ENCODE data around the gene ITGB4. TPM values are rescaled to one million over a fixed set of nuclear protein-coding genes. Genes with fewer than 3 reads are reported as not detected.
A peak's percentile ranks its signal among the peaks of the same experiment; 100 is the strongest.

The ITGB4 gene
- total and polyA plus RNA-seq, 2 of the 13 experiments (the other 11 are each of a cell fraction or from before 2014, with no cell fraction given) = 6.9 to 14.5 TPM

DNA sequence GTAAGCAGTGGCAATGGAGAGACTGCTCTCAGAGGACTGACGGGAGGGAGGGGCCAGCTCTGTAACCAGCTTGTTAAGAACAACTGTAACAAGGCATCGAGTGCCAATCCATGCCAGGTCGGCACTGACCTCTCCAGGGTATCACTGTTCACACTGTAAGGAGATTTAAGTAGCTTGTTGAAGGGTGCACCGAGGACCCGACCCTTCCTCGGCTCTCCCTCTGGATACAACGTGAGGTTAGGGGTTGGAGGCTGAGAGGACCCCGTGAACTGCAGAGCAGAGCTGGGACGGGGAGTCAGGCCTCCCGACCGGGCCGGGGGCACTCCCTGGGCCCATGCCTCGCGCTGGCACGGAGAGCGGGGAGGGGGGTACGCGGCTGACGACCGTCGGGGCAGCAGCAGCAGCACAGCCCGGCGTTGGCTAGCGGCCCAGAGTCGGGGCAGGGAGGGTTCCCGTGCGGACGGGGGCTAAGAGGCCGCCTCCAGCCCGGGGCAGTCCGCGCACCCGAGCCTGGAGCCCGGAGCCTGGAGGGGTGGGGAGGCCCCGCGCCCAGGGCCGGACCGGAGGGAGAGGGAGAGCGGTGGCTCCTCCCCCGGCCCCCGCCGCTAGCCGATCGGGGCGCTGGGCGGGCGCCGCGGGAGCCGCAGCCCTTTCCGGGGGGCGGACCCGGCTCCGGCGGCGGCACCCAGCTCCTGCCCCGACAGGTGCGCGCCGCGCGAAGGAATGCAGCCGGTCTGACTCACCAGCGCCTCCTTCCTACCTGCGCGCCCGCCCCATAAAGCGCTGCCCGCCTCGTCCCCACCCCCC lies at the start of gene ITGB4 (continued):
- TF ChIP-seq ZNF224 (CRISPR knock-in tag; IDR thresholded peaks at IDR 0.05) (no peak), GATA4 (IDR thresholded peaks at IDR 0.05; ENCODE audit: borderline replicate concordance, low read depth) (no peak), MATR3 (CRISPR knock-in tag; IDR thresholded peaks at IDR 0.05) (0 out of 2 replicates have a peak, but pooled peaks have one; percentile 53), ZSCAN21 (CRISPR knock-in tag; IDR thresholded peaks at IDR 0.05; ENCODE audit: borderline replicate concordance) (no peak), NAIF1 (CRISPR knock-in tag; IDR thresholded peaks at IDR 0.05; ENCODE audit: borderline replicate concordance) (no peak), ZNF496 (CRISPR knock-in tag; IDR thresholded peaks at IDR 0.05; ENCODE audit: insufficient replicate concordance) (no peak), ADNP (CRISPR knock-in tag; IDR thresholded peaks at IDR 0.05) (no peak), ZNF772 (CRISPR knock-in tag; IDR thresholded peaks at IDR 0.05) (no peak; the same call in 1 of the 2 replicates), MAFK (conservative IDR thresholded peaks at IDR 0.05 in 1 of 2, IDR thresholded peaks at IDR 0.05 in 1 of 2; ENCODE audit: low read length in 2 of 2) (no peak)
- TF ChIP-seq, protein P1, sequence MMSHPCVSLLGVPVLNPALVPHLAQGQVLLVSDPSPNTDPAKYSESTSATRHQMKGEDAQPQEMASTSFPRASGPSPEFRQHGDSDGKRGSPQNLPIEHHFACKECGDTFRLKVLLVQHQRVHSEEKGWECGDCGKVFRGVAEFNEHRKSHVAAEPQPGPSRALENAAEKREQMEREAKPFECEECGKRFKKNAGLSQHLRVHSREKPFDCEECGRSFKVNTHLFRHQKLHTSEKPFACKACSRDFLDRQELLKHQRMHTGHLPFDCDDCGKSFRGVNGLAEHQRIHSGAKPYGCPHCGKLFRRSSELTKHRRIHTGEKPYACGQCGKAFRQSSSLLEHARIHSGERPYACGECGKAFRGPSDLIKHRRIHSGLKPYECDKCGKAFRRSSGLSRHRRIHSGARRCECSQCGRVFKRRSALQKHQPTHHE (CRISPR knock-in tag; IDR thresholded peaks at IDR 0.05; ENCODE audit: borderline replicate concordance) = no peak
- TF ChIP-seq, protein P2, sequence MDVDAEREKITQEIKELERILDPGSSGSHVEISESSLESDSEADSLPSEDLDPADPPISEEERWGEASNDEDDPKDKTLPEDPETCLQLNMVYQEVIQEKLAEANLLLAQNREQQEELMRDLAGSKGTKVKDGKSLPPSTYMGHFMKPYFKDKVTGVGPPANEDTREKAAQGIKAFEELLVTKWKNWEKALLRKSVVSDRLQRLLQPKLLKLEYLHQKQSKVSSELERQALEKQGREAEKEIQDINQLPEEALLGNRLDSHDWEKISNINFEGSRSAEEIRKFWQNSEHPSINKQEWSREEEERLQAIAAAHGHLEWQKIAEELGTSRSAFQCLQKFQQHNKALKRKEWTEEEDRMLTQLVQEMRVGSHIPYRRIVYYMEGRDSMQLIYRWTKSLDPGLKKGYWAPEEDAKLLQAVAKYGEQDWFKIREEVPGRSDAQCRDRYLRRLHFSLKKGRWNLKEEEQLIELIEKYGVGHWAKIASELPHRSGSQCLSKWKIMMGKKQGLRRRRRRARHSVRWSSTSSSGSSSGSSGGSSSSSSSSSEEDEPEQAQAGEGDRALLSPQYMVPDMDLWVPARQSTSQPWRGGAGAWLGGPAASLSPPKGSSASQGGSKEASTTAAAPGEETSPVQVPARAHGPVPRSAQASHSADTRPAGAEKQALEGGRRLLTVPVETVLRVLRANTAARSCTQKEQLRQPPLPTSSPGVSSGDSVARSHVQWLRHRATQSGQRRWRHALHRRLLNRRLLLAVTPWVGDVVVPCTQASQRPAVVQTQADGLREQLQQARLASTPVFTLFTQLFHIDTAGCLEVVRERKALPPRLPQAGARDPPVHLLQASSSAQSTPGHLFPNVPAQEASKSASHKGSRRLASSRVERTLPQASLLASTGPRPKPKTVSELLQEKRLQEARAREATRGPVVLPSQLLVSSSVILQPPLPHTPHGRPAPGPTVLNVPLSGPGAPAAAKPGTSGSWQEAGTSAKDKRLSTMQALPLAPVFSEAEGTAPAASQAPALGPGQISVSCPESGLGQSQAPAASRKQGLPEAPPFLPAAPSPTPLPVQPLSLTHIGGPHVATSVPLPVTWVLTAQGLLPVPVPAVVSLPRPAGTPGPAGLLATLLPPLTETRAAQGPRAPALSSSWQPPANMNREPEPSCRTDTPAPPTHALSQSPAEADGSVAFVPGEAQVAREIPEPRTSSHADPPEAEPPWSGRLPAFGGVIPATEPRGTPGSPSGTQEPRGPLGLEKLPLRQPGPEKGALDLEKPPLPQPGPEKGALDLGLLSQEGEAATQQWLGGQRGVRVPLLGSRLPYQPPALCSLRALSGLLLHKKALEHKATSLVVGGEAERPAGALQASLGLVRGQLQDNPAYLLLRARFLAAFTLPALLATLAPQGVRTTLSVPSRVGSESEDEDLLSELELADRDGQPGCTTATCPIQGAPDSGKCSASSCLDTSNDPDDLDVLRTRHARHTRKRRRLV (CRISPR knock-in tag; IDR thresholded peaks at IDR 0.05) = no peak
- TF ChIP-seq, protein P3, sequence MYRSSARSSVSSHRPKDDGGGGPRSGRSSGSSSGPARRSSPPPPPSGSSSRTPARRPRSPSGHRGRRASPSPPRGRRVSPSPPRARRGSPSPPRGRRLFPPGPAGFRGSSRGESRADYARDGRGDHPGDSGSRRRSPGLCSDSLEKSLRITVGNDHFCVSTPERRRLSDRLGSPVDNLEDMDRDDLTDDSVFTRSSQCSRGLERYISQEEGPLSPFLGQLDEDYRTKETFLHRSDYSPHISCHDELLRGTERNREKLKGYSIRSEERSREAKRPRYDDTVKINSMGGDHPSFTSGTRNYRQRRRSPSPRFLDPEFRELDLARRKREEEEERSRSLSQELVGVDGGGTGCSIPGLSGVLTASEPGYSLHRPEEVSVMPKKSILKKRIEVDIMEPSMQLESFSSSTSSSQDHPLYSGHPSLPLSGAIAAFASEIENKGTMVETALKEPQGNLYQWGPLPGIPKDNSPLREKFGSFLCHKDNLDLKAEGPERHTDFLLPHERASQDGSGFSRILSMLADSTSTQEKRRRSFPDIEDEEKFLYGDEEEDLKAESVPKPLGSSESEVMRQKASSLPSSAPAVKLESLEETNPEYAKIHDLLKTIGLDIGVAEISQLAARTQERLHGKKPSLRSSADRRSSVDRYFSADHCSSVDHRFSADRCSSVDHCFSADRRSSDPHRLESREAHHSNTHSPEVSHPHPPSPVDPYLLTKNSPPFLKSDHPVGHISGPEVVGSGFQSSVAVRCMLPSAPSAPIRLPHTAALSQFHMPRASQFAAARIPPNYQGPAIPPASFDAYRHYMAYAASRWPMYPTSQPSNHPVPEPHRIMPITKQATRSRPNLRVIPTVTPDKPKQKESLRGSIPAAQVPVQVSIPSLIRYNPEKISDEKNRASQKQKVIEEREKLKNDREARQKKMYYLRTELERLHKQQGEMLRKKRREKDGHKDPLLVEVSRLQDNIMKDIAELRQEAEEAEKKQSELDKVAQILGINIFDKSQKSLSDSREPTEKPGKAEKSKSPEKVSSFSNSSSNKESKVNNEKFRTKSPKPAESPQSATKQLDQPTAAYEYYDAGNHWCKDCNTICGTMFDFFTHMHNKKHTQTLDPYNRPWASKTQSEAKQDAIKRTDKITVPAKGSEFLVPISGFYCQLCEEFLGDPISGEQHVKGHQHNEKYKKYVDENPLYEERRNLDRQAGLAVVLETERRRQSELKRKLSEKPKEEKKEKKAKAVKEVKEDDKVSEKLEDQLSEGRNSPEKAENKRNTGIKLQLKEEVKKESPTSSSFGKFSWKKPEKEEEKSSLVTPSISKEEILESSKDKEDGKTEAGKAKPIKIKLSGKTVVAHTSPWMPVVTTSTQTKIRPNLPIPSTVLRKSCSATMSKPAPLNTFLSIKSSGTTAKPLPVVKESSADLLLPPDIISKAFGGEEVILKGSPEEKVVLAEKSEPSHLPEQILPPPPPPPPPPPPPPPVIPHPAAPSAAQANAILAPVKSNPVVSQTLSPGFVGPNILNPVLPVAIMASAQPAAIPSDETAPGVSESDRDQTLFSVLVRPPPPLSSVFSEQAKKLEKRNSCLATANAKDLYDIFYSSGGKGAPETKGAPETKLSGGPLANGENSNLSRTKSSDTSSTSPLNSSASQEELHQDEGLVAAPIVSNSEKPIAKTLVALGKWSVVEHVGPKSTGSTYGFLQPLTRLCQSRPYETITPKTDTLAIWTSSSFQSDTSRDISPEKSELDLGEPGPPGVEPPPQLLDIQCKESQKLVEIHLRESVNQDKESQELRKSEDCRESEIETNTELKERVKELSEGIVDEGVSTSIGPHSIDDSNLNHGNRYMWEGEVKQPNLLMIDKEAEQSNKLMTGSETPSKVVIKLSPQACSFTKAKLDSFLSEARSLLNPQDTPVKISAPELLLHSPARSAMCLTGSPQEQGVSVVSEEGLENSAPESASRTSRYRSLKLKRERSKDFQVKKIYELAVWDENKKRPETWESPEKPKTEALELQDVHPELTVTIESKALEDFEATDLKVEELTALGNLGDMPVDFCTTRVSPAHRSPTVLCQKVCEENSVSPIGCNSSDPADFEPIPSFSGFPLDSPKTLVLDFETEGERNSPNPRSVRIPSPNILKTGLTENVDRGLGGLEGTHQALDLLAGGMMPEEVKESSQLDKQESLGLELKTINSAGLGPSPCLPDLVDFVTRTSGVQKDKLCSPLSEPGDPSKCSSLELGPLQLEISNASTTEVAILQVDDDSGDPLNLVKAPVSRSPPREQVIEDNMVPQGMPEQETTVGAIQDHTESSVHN (CRISPR knock-in tag; IDR thresholded peaks at IDR 0.05) = peak; percentile 75; the same call in 1 of the 2 replicates
